ENCODE measurements around the gene PEG3. TPM values are rescaled to one million over a fixed set of nuclear protein-coding genes. Genes with fewer than 3 reads are reported as not detected.

Gene PEG3
- total RNA-seq, 6 donors from 2014 or later, result 2.6 to 13.1 (median 3.8) TPM

DNA sequence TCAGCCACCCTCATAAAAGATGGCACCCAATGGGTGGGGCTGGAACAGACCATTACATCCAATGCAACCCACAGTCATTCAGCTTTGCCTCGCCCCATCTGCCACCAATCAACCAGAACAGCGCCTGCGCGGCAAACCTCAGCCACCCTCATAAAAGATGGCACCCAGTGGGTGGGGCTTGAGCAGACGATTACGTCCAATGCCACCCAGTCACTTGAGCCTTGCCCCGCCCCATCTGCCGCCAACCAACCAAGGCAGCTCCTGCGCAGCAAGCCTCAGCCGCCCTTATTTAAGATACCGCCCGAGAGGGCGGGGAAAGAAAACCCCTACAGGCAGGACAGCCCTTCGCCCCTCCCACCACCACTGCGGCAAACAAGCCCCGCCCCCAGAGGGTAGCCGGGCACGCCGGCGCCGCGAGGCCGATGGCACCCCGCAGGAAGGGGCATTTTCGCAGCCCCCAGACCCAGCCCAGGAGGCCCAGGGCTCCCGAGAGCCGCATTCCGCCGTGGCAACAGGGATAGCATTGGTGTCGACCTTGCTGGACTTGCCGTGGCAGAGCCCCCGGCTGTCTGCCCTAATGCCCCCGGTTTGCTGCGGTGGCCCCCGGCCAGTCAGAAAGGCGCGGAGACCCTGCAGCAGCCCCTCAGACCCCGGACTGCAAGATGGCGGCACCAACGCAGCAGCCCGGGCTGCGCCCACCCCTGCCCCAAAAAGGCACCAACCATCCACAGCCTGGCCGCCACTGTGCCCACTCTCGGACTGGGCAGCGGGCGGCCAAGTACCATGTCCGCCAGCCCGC is 675 bp downstream of the PEG3 start:
- H3K36me3 ChIP-seq, result no peaks in the 10 kb centered on the region
- H3K9me3 ChIP-seq, result peaks cover 0 to 32% (median 14%) of the 10 kb centered on the region in 4 donors
- WGBS, 2 donors, result 61 to 70% methylated on average over 11 to 24 of the region's 48 CpGs
- no peak for TF ChIP-seq POLR2A (IDR thresholded peaks at IDR 0.05)
- no peak for TF ChIP-seq EP300 (IDR thresholded peaks at IDR 0.05)
- no peak for TF ChIP-seq POLR2AphosphoS5 (IDR thresholded peaks at IDR 0.05)
- no peak for TF ChIP-seq CTCF (IDR thresholded peaks at IDR 0.05)
- peaks cover 0 to 9% (median 2%) of the 10 kb centered on the region in 4 donors for H3K4me1 ChIP-seq
- peak overlapping the region; percentile 0 to 78 (median 20) for H3K27ac ChIP-seq
- DNase-seq, result peak; percentile 85 to 92
- ATAC-seq (ENCODE audit: low FRiP score in 2 of 2), result peak; percentile 61 to 79
- no peaks in the 10 kb centered on the region for H3K27me3 ChIP-seq
- H3K4me3 ChIP-seq, result peak overlapping the region; percentile 19 to 55 (median 42)

- H3K4me3 ChIP-seq, result peak overlapping the region in 3 of 4 donors; percentile 38 to 56 (median 46)
- H3K27me3 ChIP-seq, result no peaks in the 10 kb centered on the region
- TF ChIP-seq EP300 (IDR thresholded peaks at IDR 0.05) (no peak), POLR2AphosphoS5 (IDR thresholded peaks at IDR 0.05) (no peak), CTCF (IDR thresholded peaks at IDR 0.05) (no peak), POLR2A (IDR thresholded peaks at IDR 0.05) (no peak)
Measured at GRCh38 chr19:56838909-56839651, 1.4 kb downstream of the PEG3 start.

DNA sequence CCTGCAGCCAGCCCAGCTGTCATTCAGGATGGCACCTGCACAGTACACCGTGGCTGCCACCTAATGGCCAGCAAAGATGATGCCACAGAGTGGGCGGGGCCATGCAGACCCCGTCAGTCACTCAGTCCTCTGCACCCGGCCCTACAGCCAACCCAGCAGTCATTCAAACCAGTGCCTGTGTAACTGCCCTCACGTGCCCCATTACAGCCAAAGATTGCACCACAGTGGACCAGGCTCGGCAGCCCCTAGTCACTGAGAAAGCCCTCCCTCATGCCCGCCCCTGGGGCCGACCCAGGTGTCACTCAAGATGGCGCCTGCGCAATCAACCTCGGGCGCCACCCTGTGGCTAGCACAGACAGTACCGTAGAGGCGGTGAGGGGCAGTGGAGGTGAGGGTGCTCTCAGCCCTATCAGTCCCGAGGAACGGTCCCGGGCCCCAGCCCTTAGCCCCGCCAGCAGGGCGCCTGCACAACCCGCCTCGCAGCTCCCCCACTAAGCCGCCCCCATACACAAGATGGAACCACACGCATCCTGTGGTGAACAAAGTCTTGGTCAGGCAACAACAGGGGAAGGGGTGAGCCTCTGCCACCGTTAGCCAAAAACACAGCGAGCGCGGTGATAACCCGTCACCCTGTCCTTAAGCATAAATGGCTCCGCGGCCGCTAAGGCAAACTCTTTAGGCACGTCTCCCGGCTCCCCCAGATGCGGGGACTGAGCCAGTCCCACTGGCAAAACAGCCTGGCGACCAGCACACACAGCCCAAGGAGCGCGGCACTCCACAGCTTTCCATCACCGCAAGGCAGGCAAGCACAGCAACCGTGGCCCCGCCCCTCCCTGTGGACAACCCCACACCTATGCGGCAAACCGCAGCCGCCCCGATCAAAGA is 2.3 kb downstream of the PEG3 start:
- TF ChIP-seq POLR2AphosphoS5 (IDR thresholded peaks at IDR 0.05), result no peak
- no peak for TF ChIP-seq EP300 (IDR thresholded peaks at IDR 0.05)
- TF ChIP-seq CTCF (IDR thresholded peaks at IDR 0.05), result peak in 3 of 6 experiments; percentile 25 to 51 (median 41)
- peak in 2 of 4 donors; percentile 21 to 38 for TF ChIP-seq POLR2A (IDR thresholded peaks at IDR 0.05)
- Histone ChIP-seq H3K9me3 (peaks cover 0 to 32% (median 14%) of the 10 kb centered on the region in 4 donors), H3K4me1 (peaks cover 0 to 9% (median 2%) of the 10 kb centered on the region in 4 donors), H3K27me3 (no peaks in the 10 kb centered on the region), H3K4me3 (peak overlapping the region; percentile 6 to 56 (median 36)), H3K27ac (peak overlapping the region; percentile 72 to 80 (median 78)), H3K36me3 (no peaks in the 10 kb centered on the region)
- 36 to 61% methylated on average over 14 to 43 of the region's 44 CpGs for WGBS, 2 donors
- peak; percentile 58 to 63 for ATAC-seq (ENCODE audit: low FRiP score in 2 of 2)
- peak; percentile 83 to 92 for DNase-seq

More at GRCh38 chr19:56838909-56839651, 1.4 kb downstream of the PEG3 start:
- peaks cover 0 to 9% (median 2%) of the 10 kb centered on the region in 4 donors for H3K4me1 ChIP-seq
- H3K9me3 ChIP-seq, result peaks cover 0 to 32% (median 14%) of the 10 kb centered on the region in 4 donors
- ATAC-seq (ENCODE audit: low FRiP score in 2 of 2), result peak; percentile 72 to 75
- peak overlapping the region in 3 of 4 donors; percentile 78 to 80 (median 78) for H3K27ac ChIP-seq
- 38 to 62% methylated on average over 17 to 34 of the region's 34 CpGs for WGBS, 2 donors
- DNase-seq, result peak; percentile 92 to 96
- no peaks in the 10 kb centered on the region for H3K36me3 ChIP-seq

GRCh38 chr19:56837492-56838023 is 3.0 kb downstream of the PEG3 start:
- Histone ChIP-seq H3K36me3 (no peaks in the 10 kb centered on the region), H3K4me1 (peaks cover 0 to 9% (median 2%) of the 10 kb centered on the region in 4 donors), H3K27ac (peak overlapping the region; percentile 14 to 80 (median 78)), H3K27me3 (no peaks in the 10 kb centered on the region), H3K4me3 (peak overlapping the region in 3 of 4 donors; percentile 31 to 56 (median 40)), H3K9me3 (peaks cover 0 to 32% (median 14%) of the 10 kb centered on the region in 4 donors)
- DNase-seq (peak; percentile 67 to 84), ATAC-seq (ENCODE audit: low FRiP score in 2 of 2) (peak; percentile 21 to 51)
- WGBS, 2 donors, result 42 to 67% methylated on average over 20 to 23 of the region's 25 CpGs
- peak; percentile 24 to 69 (median 42) for TF ChIP-seq CTCF (IDR thresholded peaks at IDR 0.05)
- no peak for TF ChIP-seq EP300 (IDR thresholded peaks at IDR 0.05)
